GM12891 (cell line): Measurements from ENCODE around the gene IRS1.
"Not testable (repeated sequence)": the region's sequence is repeated elsewhere in the genome, so short reads cannot be mapped to it uniquely, and the experiment has no call there.

Experiments
- POLR2A ChIP-seq: IDR thresholded peaks from 2 replicates; pipeline ENCODE4 v1.6.1; 2011; ENCODE audit warnings: low read depth, low read length, control low read depth
- POLR2AphosphoS5 ChIP-seq: IDR thresholded peaks from 2 replicates; pipeline ENCODE4 v1.6.1; 2011; ENCODE audit warnings: low read depth, low read length, control low read depth
- POU2F2 ChIP-seq: IDR thresholded peaks from 2 replicates; pipeline ENCODE4 v1.6.1; 2011; ENCODE audit warnings: low read depth, mild to moderate bottlenecking, control low read depth, low read length, moderate library complexity
- TAF1 ChIP-seq: IDR thresholded peaks from 2 replicates; pipeline ENCODE4 v1.6.1; 2011; ENCODE audit warnings: low read depth, low read length, control low read depth

DNA sequence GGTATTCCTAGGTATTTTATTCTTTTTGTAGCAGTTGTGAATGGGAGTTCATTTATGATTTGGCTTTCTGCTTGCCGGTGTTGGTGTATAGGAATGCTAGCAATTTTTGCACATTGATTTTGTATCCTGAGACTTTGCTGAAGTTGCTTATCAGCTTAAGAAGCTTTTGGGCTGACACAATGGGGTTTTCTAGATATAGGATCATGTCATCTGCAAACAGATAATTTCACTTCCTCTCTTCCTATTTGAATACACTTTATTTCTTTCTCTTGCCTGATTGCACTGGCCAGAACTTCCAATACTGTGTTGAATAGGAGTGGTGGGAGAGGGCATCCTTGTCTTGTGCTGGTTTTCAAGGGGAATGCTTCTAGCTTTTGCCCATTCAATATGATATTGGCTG lies 43.4 kb upstream of the IRS1 start:
- TF ChIP-seq POU2F2, POLR2A, POLR2AphosphoS5, TAF1: not testable (repeated sequence)
